Liver (tissue), 3 donors: ENCODE results near the gene FGD5.

Experiments
- CTCF ChIP-seq: fragments of 150-350 bp; IDR thresholded peaks from 2 replicates; pipeline ENCODE4 v1.5.1; 2017; ENCODE audit warnings: improper control_type of control experiment, low read depth, low read length; ENCODE audit not compliant: missing input control
- GABPA ChIP-seq, 2 donors: IDR thresholded peaks in 1 of 2; conservative IDR thresholded peaks in 1 of 2; 2 replicates each; pipeline ENCODE4 v1.6.1; 2016; ENCODE audit warnings: antibody characterized with exemption in 2 of 2, mild to moderate bottlenecking in 1 of 2, moderate library complexity in 1 of 2
- RAD21 ChIP-seq, 2 donors: IDR thresholded peaks; 2 replicates each; pipeline ENCODE4 v1.6.1; 2016; ENCODE audit warnings: antibody characterized with exemption in 2 of 2, mild to moderate bottlenecking in 2 of 2
- REST ChIP-seq: IDR thresholded peaks from 2 replicates; pipeline ENCODE4 v1.6.1; 2016; ENCODE audit warnings: antibody characterized with exemption, mild to moderate bottlenecking
- SP1 ChIP-seq: IDR thresholded peaks from 2 replicates; pipeline ENCODE4 v1.6.1; 2018; ENCODE audit warnings: antibody characterized with exemption, mild to moderate bottlenecking
- YY1 ChIP-seq: IDR thresholded peaks from 2 replicates; pipeline ENCODE4 v1.6.1; 2016; ENCODE audit warnings: antibody characterized with exemption, mild to moderate bottlenecking
- ZBTB33 ChIP-seq: IDR thresholded peaks from 2 replicates; pipeline ENCODE4 v1.6.1; 2016; ENCODE audit warnings: antibody characterized with exemption
- donor health status: healthy.
- donor health status: healthy.

- TF ChIP-seq CTCF (no peak), GABPA (IDR thresholded peaks at IDR 0.05 in 1 of 2, conservative IDR thresholded peaks at IDR 0.05 in 1 of 2) (no peak), REST (no peak), ZBTB33 (no peak), RAD21 (IDR thresholded peaks at IDR 0.05) (no peak), YY1 (no peak), SP1 (no peak)
These were observed 73.5 kb downstream of the FGD5 start for GRCh38 chr3:14892226-14892625.
